Spinal cord (tissue), 10 donors: ENCODE measurements around the gene TCF21. TPM values are rescaled to one million over a fixed set of nuclear protein-coding genes. Genes with fewer than 3 reads are reported as not detected.
"Not testable (repeated sequence)": the region's sequence is repeated elsewhere in the genome, so short reads cannot be mapped to it uniquely, and the experiment has no call there.

Source experiments
- DNase-seq, 6 donors: peaks; one replicate each; pipeline versions ENCODE4 v3.0.0 to v3.0.0-alpha.2; 2013 to 2015; ENCODE audit warnings: low spot score in 6 of 6, low read depth in 4 of 6
- H3K27ac ChIP-seq: one replicate; pipeline ENCODE4 v1.5.1; 2013; ENCODE audit warnings: low read depth, low read length, control low read depth
- H3K27me3 ChIP-seq: one replicate; pipeline ENCODE4 v1.6.1; 2013; ENCODE audit warnings: low read length; ENCODE audit not compliant: control insufficient read depth, insufficient read depth
- H3K36me3 ChIP-seq: one replicate; pipeline ENCODE4 v1.6.1; 2013; ENCODE audit warnings: low read length; ENCODE audit not compliant: control insufficient read depth, insufficient read depth
- H3K4me1 ChIP-seq: one replicate; pipeline ENCODE4 v1.6.1; 2013; ENCODE audit warnings: low read length; ENCODE audit not compliant: control insufficient read depth, insufficient read depth
- H3K4me3 ChIP-seq: one replicate; pipeline ENCODE4 v1.5.1; 2013; ENCODE audit warnings: low read depth, low read length, control low read depth
- H3K9me3 ChIP-seq: one replicate; pipeline ENCODE4 v1.6.1; 2013; ENCODE audit warnings: low read length; ENCODE audit not compliant: control insufficient read depth, insufficient read depth
- WGBS: methylation state at CpG from one replicate; pipeline ENCODE4 v1.1.5; 2013; ENCODE audit warnings: missing lambda C conversion rate; ENCODE audit not compliant: insufficient coverage; 5-methylcytosine and 5-hydroxymethylcytosine counted together
- polyA plus RNA-seq, 2 donors: library from polyadenylated mRNA; unstranded; fragments of 120-200 nt; gene quantifications; one replicate each; pipeline ENCODE4 v1.2.1, GENCODE V29; 2013; ENCODE audit not compliant: insufficient read length in 2 of 2
- total RNA-seq, 2 donors: library from RNA; depleted of rRNA in 1 of 2; stranded (reverse); fragments of 120-200 nt in 1 of 2; fragments of >200 nt in 1 of 2; gene quantifications; one replicate each; pipeline versions ENCODE4 v1.2.3 to v1.2.4, GENCODE V29; 2013 to 2014
- donor health status: healthy.

TCF21 gene
- total and polyA plus RNA-seq, 4 donors, result 0.63 to 5.3 (median 0.95) TPM; not detected in 1

- Histone ChIP-seq H3K27me3 (peaks cover 37% of the 10 kb centered on the region), H3K4me3 (no peak overlapping the region), H3K27ac (no peak overlapping the region), H3K4me1 (peaks cover 8% of the 10 kb centered on the region), H3K36me3 (no peaks in the 10 kb centered on the region), H3K9me3 (peaks cover 7% of the 10 kb centered on the region)
- DNase-seq, result no peak
These were observed 31.2 kb upstream of the TCF21 start for GRCh38 chr6:133857696-133858095.

- H3K4me1 ChIP-seq, H3K27me3 ChIP-seq, H3K36me3 ChIP-seq, H3K4me3 ChIP-seq, H3K9me3 ChIP-seq, H3K27ac ChIP-seq, DNase-seq: not testable (repeated sequence)
- no CpG with 5 or more reads among the region's 2 CpGs for WGBS
These were observed 27.6 kb upstream of the TCF21 start for GRCh38 chr6:133861337-133861736.

- no peaks in the 10 kb centered on the region for H3K36me3 ChIP-seq
- peaks cover 9% of the 10 kb centered on the region for H3K9me3 ChIP-seq
- H3K4me3 ChIP-seq, result no peak overlapping the region
- WGBS, result no CpG with 5 or more reads among the region's 1 CpG
- DNase-seq, result no peak
- no peaks in the 10 kb centered on the region for H3K4me1 ChIP-seq
- no peaks in the 10 kb centered on the region for H3K27me3 ChIP-seq
- H3K27ac ChIP-seq, result no peak overlapping the region
These were observed 25.7 kb upstream of the TCF21 start for GRCh38 chr6:133863228-133863627.

GRCh38 chr6:133865680-133866079, 23.2 kb upstream of the TCF21 start:
- no peak overlapping the region for H3K4me3 ChIP-seq
- no peaks in the 10 kb centered on the region for H3K4me1 ChIP-seq
- no peaks in the 10 kb centered on the region for H3K36me3 ChIP-seq
- 94% methylated on average over 2 of the region's 4 CpGs for WGBS
- no peaks in the 10 kb centered on the region for H3K27me3 ChIP-seq
- H3K27ac ChIP-seq, result no peak overlapping the region
- peaks cover 6% of the 10 kb centered on the region for H3K9me3 ChIP-seq
- DNase-seq, result no peak

GRCh38 chr6:133871131-133871530, 17.8 kb upstream of the TCF21 start:
- Histone ChIP-seq H3K27ac (no peak overlapping the region), H3K4me3 (no peak overlapping the region), H3K36me3 (no peaks in the 10 kb centered on the region), H3K4me1 (no peaks in the 10 kb centered on the region), H3K27me3 (no peaks in the 10 kb centered on the region), H3K9me3 (no peaks in the 10 kb centered on the region)
- DNase-seq, result no peak

- no peak overlapping the region for H3K4me3 ChIP-seq
- DNase-seq, result no peak
- H3K4me1 ChIP-seq, result no peaks in the 10 kb centered on the region
- no CpG with 5 or more reads among the region's 5 CpGs for WGBS
- no peaks in the 10 kb centered on the region for H3K27me3 ChIP-seq
- no peaks in the 10 kb centered on the region for H3K9me3 ChIP-seq
- H3K36me3 ChIP-seq, result no peaks in the 10 kb centered on the region
- H3K27ac ChIP-seq, result no peak overlapping the region
These were observed 15.4 kb upstream of the TCF21 start for GRCh38 chr6:133873538-133873937.

- Histone ChIP-seq H3K36me3 (no peaks in the 10 kb centered on the region), H3K4me3 (no peak overlapping the region), H3K9me3 (no peaks in the 10 kb centered on the region), H3K27me3 (no peaks in the 10 kb centered on the region), H3K4me1 (no peaks in the 10 kb centered on the region), H3K27ac (no peak overlapping the region)
- DNase-seq, result no peak
- WGBS, result 94% methylated on average over 3 of the region's 5 CpGs
These were observed 11.8 kb upstream of the TCF21 start for GRCh38 chr6:133877116-133877515.

GRCh38 chr6:133880006-133880405, 8.9 kb upstream of the TCF21 start:
- DNase-seq, result no peak
- no peaks in the 10 kb centered on the region for H3K4me1 ChIP-seq
- peaks cover 6% of the 10 kb centered on the region for H3K27me3 ChIP-seq
- no peak overlapping the region for H3K27ac ChIP-seq
- H3K4me3 ChIP-seq, result no peak overlapping the region
- no peaks in the 10 kb centered on the region for H3K9me3 ChIP-seq
- no peaks in the 10 kb centered on the region for H3K36me3 ChIP-seq

GRCh38 chr6:133880896-133881295, 8.0 kb upstream of the TCF21 start:
- peaks cover 13% of the 10 kb centered on the region for H3K27me3 ChIP-seq
- H3K36me3 ChIP-seq, result no peaks in the 10 kb centered on the region
- WGBS, result 80% methylated on average over 1 of the region's 2 CpGs
- no peak overlapping the region for H3K27ac ChIP-seq
- H3K4me1 ChIP-seq, result no peaks in the 10 kb centered on the region
- H3K9me3 ChIP-seq, result no peaks in the 10 kb centered on the region
- no peak for DNase-seq
- H3K4me3 ChIP-seq, result no peak overlapping the region

GRCh38 chr6:133886104-133886775, 2.7 kb upstream of the TCF21 start:
- Histone ChIP-seq H3K36me3 (no peaks in the 10 kb centered on the region), H3K9me3 (no peaks in the 10 kb centered on the region), H3K27me3 (peaks cover 63% of the 10 kb centered on the region), H3K4me1 (peaks cover 15% of the 10 kb centered on the region), H3K4me3 (no peak overlapping the region), H3K27ac (no peak overlapping the region)
- WGBS, result 100% methylated on average over 1 of the region's 2 CpGs
- DNase-seq, result no peak
